GM21529 (cell line): Measurements from ENCODE around the gene USP7.
A peak's percentile ranks its signal among the peaks of the same experiment; 100 is the strongest.
"Not testable (repeated sequence)": the region's sequence is repeated elsewhere in the genome, so short reads cannot be mapped to it uniquely, and the experiment has no call there.

Experiments
- ATAC-seq: cut with Tn5 transposase; IDR thresholded peaks from one replicate; pipeline ENCODE4 v1.9.1; 2021; ENCODE audit not compliant: unreplicated experiment

The USP7 gene

DNA sequence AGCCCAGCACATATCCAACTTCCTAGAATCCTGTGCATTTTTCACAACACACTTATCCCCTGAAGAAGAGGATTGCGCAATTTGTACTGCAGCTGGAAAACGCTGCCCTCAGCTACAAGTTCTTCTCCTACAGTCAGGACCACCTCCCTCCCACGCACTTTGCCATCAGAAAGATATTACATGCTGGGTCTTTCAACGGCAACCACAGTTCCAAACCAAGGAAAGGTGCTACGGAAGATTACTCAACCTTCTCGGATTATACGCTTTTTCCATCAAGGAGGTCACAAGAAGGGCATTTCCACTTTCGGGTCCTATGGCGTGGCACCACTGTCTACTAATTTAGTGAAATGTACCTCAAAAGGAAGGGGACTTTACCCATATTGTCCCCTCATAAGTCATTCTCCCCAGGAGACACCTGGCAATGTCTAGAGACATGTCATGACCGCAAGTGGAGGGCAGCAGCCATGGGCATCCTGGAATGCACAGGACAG is 35.2 kb downstream of the USP7 start:
- ATAC-seq = peak; percentile 45

- ATAC-seq = no peak
Observed at GRCh38 chr16:8926827-8927226, 36.9 kb downstream of the USP7 start.

GRCh38 chr16:8925455-8925854 is 38.3 kb downstream of the USP7 start:
- no peak for ATAC-seq

DNA sequence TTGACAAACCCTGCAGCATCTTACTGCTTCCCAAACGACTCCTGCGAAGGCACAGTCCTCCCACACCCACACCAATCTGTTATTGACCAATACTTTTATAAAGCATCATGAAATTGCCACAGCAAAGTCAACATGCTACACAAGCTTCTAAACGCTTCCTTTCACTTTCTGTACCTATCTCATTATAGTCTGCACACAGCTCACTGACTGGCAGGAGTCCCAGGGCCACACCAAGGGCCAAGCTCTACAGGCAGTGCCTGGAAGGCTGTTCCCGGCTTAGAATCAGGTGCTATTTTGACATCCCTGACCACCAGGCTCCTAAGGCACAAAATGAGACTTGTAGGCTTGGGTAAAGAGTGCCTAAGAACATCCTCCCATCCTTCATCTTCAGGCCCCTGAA is 39.5 kb downstream of the USP7 start:
- ATAC-seq = no peak

DNA sequence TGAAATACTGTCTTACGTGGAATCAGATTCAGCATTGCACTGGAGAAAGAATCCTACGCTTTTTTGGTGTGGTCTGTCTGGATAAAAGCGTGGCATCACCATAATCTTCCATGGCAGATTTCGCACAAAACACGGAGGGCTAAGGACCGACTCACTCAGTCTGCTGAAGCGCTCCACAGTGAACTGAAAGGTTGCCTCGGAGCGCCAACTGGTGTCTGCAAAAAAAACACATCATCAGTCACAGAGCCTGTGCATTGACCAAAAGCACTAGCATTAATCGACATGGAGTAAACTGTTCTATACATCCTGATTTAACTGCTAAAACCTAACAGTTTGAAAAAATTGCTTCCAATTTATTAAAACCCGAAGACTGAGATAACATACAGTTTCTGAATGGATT is 40.5 kb downstream of the USP7 start:
- no peak for ATAC-seq

- no peak for ATAC-seq
Observed at GRCh38 chr16:8921347-8921984, 42.2 kb downstream of the USP7 start.

- no peak for ATAC-seq
Observed at GRCh38 chr16:8920645-8921346, 42.9 kb downstream of the USP7 start.

- no peak for ATAC-seq
Observed at GRCh38 chr16:8919934-8920462, 43.7 kb downstream of the USP7 start.

DNA sequence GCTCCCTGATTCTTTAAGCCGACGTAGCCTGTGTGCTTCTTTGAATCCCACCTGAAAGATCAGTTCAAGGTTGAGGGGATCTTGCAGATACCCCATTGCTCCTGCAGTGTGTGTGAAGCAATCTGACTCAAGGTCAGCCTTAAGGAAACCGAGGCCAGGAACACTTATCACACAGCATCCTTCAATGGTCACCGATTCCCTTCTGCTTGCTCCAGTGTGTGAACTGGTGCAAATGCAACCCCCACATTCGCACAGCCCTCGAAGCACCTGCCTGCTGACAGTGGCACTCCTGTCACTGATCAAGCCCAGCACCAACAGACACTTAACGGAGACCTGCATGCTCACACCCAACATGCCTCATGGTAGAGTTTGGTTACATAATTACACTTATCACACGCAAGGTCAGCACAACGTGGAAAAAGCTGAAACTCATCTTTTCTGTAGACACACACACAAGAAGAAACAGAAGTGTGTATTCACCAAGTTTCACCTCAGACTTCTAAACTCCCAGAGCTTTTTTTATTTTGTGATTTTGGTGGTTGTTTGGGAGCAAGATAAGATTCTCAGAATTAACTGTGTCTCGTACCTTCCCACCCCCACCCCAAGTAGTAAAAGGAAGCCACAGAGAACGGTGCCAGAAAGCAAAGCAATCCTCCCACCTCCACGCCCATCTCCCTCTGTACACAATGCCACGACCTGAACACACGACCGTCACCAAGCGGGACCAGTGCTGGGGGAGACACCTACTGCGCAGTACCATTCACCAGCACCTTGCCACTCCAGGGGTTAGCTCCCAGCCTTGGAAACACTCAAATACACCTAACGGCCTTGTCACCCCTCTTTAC is 44.4 kb downstream of the USP7 start:
- no peak for ATAC-seq

DNA sequence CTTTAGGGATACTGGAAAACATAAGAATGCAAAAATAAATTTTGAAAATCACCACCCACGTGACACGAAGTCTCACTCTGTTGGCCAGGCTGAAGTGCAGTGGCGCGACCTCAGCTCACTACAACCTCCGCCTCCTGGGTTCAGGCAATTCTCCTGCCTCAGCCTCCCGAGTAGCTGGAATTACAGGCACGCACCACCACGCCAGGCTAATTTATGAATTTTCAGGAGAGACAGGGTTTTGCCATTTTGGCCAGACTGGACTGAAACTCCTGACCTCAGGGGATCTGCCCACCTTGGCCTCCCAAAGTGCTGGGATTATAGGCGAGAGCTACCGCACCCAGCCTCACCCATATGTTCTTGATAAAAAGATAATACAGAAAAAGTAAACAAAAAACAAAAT is 46.4 kb downstream of the USP7 start:
- ATAC-seq = not testable (repeated sequence)

DNA sequence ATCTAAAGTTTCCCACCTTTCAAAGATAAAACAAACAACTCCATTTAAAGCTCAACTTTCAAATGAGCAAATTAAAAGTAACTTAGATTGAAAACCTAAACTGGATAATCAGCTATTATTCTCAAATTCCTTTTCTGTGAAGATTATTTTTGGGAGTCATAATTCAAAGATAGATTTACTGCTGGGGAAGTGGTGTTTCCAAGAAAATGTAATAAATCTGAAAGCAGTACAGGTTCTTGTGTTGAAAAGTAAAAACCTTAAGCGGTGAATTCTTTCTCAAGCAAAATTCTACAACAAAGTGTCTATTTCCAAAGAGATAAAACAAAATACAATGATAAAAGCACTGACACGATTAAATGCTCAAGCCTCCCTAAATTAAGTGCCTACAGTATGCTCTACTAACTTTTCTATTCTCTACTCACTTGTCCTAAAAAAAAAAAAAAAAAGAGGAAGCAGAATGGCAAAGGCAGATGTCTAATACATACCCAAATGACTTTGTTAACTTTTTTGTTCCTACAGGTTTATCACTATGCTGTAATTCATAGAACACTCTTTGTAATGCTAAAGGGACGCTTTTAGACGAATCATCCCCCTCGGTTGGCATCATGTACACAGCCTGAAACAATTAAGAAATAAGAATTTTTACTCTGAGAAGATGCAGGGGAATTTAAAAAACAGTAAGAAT is 47.0 kb downstream of the USP7 start:
- no peak for ATAC-seq

DNA sequence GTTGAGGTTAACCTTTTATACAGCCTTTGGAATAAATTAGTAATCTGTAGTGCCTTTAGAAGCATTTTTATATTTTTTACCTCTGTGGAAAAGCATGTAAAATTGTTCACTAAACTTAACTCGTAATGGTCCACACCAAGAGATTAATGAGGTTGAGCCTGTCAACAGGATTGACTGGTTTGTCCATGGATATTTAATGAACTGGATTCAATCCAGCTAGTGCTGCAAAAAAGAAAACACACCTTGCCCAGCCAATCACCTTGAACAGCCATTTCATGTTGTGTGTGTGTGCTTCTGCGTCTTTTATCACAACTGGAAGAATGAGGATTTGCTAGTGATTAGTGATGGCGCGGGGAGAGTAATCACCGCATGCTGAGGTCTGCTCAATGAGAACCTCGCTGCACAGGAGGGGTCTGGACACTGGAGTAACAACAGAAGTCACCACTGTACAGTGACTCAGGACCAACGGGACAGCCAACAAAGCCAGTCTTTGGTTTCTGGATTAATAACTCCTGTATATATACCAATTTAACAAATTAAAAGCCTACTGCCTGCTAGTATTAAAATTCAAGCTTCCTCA is 47.9 kb downstream of the USP7 start:
- ATAC-seq = no peak

DNA sequence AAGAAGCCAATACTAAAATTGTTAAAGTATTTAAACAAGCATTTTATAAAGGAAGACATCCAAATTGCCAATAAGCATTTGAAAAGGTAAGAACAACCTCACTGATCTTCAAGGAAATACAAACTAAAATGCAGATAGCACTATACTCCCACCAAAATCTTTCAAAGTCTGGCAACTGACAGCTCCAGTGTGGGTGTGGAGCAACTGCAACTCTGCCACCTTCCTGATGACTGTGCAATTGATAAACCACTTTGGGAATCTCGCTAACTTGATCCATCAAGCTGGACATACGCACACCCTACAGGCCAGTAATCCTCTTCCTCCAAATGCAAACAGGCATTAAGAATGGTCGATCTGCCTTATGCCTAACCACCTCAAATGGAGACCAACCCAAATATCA is 49.6 kb downstream of the USP7 start:
- ATAC-seq = no peak

- ATAC-seq = no peak
Observed at GRCh38 chr16:8912793-8913192, 50.9 kb downstream of the USP7 start.

- no peak for ATAC-seq
Observed at GRCh38 chr16:8910811-8911210, 52.9 kb downstream of the USP7 start.

- no peak for ATAC-seq
Observed at GRCh38 chr16:8908810-8909468, 54.8 kb downstream of the USP7 start.

- ATAC-seq = no peak
Observed at GRCh38 chr16:8907096-8907495, 56.6 kb downstream of the USP7 start.

GRCh38 chr16:8905795-8906591 is 57.7 kb downstream of the USP7 start:
- no peak for ATAC-seq

GRCh38 chr16:8905168-8905762 is 58.4 kb downstream of the USP7 start:
- ATAC-seq = no peak
